GM12872 (cell line): Measurements from ENCODE around the gene FAM89A.

Source experiments
- CTCF ChIP-seq: IDR thresholded peaks from 3 replicates; pipeline ENCODE4 v1.5.1; 2011; ENCODE audit warnings: low read depth, mild to moderate bottlenecking, low read length, moderate library complexity; ENCODE audit not compliant: insufficient read depth

Gene FAM89A

GRCh38 chr1:231011963-231012362, 28.1 kb downstream of the FAM89A start:
- TF ChIP-seq CTCF, result no peak

- no peak for TF ChIP-seq CTCF
Measured at GRCh38 chr1:231011360-231011759, 28.7 kb downstream of the FAM89A start.

DNA sequence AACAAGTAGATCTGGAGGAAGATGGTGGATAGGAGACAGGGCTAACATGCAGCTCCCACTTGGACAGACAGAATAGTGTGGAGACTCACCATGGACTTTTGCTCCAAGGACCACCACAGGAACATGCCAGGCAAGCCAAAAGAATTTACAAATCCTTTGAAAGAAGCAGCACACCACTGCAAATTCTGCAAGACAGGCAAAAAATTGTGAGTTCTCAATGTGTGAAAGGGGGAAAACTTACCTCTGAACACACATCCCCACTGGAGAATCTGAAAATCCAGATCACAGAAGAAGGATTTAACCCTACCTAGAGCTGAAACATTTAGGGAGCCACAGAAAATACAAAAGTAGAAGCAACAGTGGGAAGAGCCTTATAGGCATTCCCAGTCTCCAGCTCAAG, 38.2 kb downstream of the FAM89A start:
- no peak for TF ChIP-seq CTCF

- TF ChIP-seq CTCF, result no peak
Measured at GRCh38 chr1:231000639-231001038, 39.4 kb downstream of the FAM89A start.

GRCh38 chr1:231000201-231000600, 39.9 kb downstream of the FAM89A start:
- TF ChIP-seq CTCF, result no peak

GRCh38 chr1:230994860-230995259, 45.2 kb downstream of the FAM89A start:
- no peak for TF ChIP-seq CTCF

DNA sequence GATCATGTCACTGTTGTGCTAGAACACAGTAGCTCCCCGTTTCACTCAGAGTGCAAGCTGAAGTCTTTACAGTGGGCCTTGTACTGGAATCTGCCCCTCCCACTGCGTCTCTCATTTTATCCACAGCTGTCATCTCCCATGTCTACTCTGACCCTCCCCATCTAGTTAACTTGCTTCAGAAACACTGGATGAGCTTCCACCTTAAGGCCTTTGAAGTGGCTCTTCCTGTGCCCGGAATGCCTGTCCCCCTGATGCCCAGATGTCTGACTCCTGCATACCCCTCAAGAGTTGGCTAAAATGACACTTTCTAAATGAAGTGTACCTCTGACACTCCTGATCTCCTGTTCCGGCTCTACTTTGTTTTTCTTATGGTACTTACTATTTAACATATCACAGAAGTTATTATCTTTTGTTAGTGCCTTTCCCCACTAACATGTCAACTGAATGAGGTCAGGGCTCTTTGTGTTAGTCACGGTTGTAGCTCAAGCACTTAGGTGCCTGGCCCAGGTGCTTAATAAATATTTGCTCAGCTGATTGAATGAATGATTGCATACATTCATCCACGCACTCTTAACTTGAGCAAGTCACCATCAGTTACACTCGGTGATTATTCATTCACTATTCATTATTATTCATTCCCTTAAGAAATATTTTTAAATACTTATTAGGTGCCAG, 47.8 kb downstream of the FAM89A start:
- no peak for TF ChIP-seq CTCF
